T-helper 17 cell (primary cell): ENCODE results near the gene RBM19. TPM values are rescaled to one million over a fixed set of nuclear protein-coding genes. Genes with fewer than 3 reads are reported as not detected.

Experiments
- ATAC-seq: fragments of 150-1000 bp; cut with Tn5 transposase; 2 replicates; pipeline ENCODE4 v1.10.0; 2021; ENCODE audit warnings: mild to moderate bottlenecking, moderate library complexity
- DNase-seq, 3 donors: peaks; one replicate each; pipeline versions ENCODE4 v3.0.0 to v3.0.0-alpha.2; 2020 to 2021
- H3K9me3 ChIP-seq: one replicate; pipeline ENCODE4 v1.7.0; 2013; ENCODE audit warnings: low read length, mild to moderate bottlenecking; ENCODE audit not compliant: control insufficient read depth, poor library complexity, severe bottlenecking
- H3K27ac Mint-ChIP-seq: one replicate; pipeline ENCODE4 v1.8.0; 2022; ENCODE audit warnings: mild to moderate bottlenecking, moderate library complexity, mixed read lengths
- H3K27me3 Mint-ChIP-seq: one replicate; pipeline ENCODE4 v1.8.0; 2022; ENCODE audit warnings: mixed read lengths
- H3K36me3 Mint-ChIP-seq: one replicate; pipeline ENCODE4 v1.8.0; 2022; ENCODE audit warnings: low read depth, mixed read lengths
- H3K4me1 Mint-ChIP-seq: one replicate; pipeline ENCODE4 v1.8.0; 2022; ENCODE audit warnings: mild to moderate bottlenecking, mixed read lengths
- H3K4me3 Mint-ChIP-seq: one replicate; pipeline ENCODE4 v1.8.0; 2022; ENCODE audit warnings: mild to moderate bottlenecking, moderate library complexity, mixed read lengths
- total RNA-seq, 4 donors: library from RNA in 2 of 4; stranded (reverse) in 2 of 4; gene quantifications; one replicate each; pipeline ENCODE4 v1.2.3 and lab custom pipeline; 2022 to 2026

Gene RBM19
- total RNA-seq, 2 donors from 2014 or later: 52.9 to 63.0 TPM

- ATAC-seq (no peak), DNase-seq (no peak)
- Mint-ChIP-seq H3K4me1 (peaks cover 4% of the 10 kb centered on the region), H3K4me3 (no peak overlapping the region), H3K36me3 (peaks cover 17% of the 10 kb centered on the region), H3K27me3 (no peaks in the 10 kb centered on the region), H3K27ac (no peak overlapping the region)
- H3K9me3 ChIP-seq: no peaks in the 10 kb centered on the region
Measured at GRCh38 chr12:113940357-113941207, 25.5 kb downstream of the RBM19 start.

DNA sequence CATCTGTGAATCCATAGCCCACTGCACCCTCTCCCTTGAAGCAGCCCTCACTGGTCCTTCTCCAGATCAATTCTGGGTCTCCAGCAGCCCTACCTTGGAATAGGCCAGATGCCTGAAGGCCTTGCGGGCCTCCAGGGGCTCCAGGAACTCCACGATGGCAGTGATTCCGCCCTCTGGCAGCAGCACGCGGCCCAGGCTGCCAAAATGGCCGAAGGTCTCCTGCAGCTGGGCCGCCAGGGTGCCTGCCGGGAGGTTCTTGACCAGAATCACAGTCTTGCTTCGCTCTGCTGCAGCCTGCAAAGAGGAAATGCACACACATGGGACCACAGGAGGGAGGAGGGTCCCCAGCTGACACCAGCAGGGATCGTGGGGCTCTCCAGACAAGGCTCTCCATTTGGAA, 26.3 kb downstream of the RBM19 start:
- peaks cover 4% of the 10 kb centered on the region for H3K4me1 Mint-ChIP-seq
- no peak overlapping the region for H3K4me3 Mint-ChIP-seq
- ATAC-seq (no peak), DNase-seq (no peak)
- no peaks in the 10 kb centered on the region for H3K27me3 Mint-ChIP-seq
- no peak overlapping the region for H3K27ac Mint-ChIP-seq
- peaks cover 14% of the 10 kb centered on the region for H3K36me3 Mint-ChIP-seq
- H3K9me3 ChIP-seq: no peaks in the 10 kb centered on the region

DNA sequence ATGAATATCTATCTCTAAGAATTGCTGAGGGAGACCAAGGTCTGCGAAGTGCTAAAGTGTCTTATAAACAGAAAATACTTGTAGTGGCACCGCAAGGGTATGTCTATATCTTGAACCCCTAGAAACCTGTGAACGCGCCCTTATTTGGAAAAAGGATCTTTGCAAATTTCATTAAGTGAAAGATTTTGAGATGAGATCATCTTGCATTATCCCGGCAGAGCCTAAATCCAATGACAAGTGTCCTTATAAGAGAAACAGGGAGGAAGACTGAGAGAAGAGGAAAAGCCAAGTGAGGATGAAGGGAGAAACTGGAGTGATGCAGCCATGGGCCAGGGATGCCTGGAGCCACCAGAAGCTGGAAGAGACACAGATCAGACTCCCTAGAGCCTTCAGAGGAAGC, 27.7 kb downstream of the RBM19 start:
- no peak for DNase-seq
- H3K27ac Mint-ChIP-seq: no peak overlapping the region
- peaks cover 14% of the 10 kb centered on the region for H3K36me3 Mint-ChIP-seq
- H3K4me1 Mint-ChIP-seq: peaks cover 4% of the 10 kb centered on the region
- no peak overlapping the region for H3K4me3 Mint-ChIP-seq
- H3K27me3 Mint-ChIP-seq: no peaks in the 10 kb centered on the region
- no peaks in the 10 kb centered on the region for H3K9me3 ChIP-seq
- ATAC-seq: no peak

- Mint-ChIP-seq H3K27me3 (no peaks in the 10 kb centered on the region), H3K4me1 (peaks cover 9% of the 10 kb centered on the region), H3K4me3 (no peak overlapping the region), H3K36me3 (peaks cover 11% of the 10 kb centered on the region), H3K27ac (no peak overlapping the region)
- DNase-seq (no peak), ATAC-seq (no peak)
- H3K9me3 ChIP-seq: no peaks in the 10 kb centered on the region
Measured at GRCh38 chr12:113936460-113936859, 29.7 kb downstream of the RBM19 start.

DNA sequence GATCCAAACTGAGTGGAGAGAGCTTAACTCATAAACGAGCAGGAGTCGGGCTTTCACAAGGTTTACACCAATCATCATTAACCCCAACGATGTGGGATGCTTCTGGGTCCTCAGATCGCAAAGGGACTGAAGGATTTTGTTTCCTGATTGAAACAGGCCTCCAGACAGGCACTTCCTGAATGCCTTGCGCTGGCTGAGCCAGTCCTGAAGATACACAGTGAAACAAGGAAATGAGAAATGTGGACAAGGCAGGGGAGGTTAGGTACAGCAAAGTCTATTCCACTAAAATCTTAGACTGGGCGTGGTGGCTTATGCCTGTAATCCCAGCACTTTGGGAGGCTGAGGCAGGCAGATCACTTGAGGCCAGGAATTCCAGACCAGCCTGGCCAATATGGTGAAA, 30.7 kb downstream of the RBM19 start:
- ATAC-seq (no peak), DNase-seq (no peak)
- H3K27me3 Mint-ChIP-seq: no peaks in the 10 kb centered on the region
- peak overlapping the region; percentile 27 for H3K27ac Mint-ChIP-seq
- H3K9me3 ChIP-seq: no peaks in the 10 kb centered on the region
- peaks cover 9% of the 10 kb centered on the region for H3K4me1 Mint-ChIP-seq
- no peak overlapping the region for H3K4me3 Mint-ChIP-seq
- H3K36me3 Mint-ChIP-seq: peaks cover 10% of the 10 kb centered on the region

DNA sequence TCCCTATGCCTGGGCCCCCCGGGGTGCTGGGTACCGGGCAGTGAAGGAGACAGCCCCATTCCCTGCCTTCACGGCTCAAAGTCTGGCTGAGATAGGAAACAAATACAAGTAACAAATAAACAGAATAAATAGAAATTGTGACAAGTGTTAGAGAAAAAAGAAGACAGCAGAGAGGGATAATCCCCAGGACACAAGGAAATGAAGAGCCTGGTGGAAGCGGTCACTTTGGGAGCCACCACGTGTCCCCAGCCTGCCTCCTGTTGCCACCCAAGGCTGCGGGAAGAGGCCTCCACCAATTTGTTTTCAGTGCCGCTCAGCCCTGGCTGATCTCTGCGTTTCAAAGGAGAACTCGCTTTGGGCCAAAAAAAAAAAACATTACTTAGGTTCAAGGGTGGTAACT, 31.2 kb downstream of the RBM19 start:
- Mint-ChIP-seq H3K4me1 (peaks cover 13% of the 10 kb centered on the region), H3K4me3 (no peak overlapping the region), H3K27ac (peak overlapping the region; percentile 27), H3K27me3 (no peaks in the 10 kb centered on the region), H3K36me3 (peaks cover 10% of the 10 kb centered on the region)
- ATAC-seq (no peak), DNase-seq (no peak)
- no peaks in the 10 kb centered on the region for H3K9me3 ChIP-seq

DNA sequence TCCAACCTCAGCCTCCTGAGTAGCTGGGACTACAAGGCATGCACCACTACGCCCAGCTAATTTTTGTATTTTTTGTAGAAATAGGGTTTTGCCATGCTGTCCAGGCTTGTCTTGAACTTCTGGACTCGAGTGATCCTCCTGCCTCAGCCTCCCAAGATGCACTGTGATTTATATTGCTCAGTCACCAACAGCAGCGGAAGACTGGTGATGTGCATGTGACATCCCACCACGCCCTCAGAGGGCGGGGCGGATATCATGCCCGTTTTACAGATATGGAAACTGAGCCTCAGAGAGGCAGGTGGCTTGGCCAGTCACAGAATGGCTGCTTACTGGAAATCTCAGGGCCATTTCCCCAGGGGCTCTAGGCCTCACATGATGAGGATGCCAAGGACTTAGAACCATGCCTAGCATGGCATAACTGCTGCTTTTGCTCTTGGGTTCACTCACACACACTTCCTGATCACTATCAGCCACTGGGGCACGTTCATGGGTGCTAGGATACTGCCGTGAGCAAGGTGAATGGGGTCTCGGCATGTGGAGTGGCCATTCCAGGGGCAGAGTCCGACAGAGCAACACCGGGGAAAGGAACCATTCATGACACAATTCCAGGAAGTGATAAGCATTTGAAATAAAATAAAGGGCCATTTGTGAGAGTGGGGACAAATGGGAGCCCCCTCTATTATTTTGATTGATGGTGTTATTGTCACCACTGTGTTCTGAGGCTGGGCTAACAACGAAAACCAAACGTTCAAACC, 31.9 kb downstream of the RBM19 start:
- no peaks in the 10 kb centered on the region for H3K9me3 ChIP-seq
- DNase-seq (no peak), ATAC-seq (no peak)
- Mint-ChIP-seq H3K27ac (no peak overlapping the region), H3K4me3 (no peak overlapping the region), H3K4me1 (peaks cover 16% of the 10 kb centered on the region), H3K27me3 (no peaks in the 10 kb centered on the region), H3K36me3 (peaks cover 11% of the 10 kb centered on the region)

- no peaks in the 10 kb centered on the region for H3K9me3 ChIP-seq
- no peak overlapping the region for H3K4me3 Mint-ChIP-seq
- peaks cover 16% of the 10 kb centered on the region for H3K4me1 Mint-ChIP-seq
- H3K27ac Mint-ChIP-seq: no peak overlapping the region
- peaks cover 9% of the 10 kb centered on the region for H3K36me3 Mint-ChIP-seq
- no peaks in the 10 kb centered on the region for H3K27me3 Mint-ChIP-seq
- ATAC-seq (no peak), DNase-seq (no peak)
Measured at GRCh38 chr12:113933201-113933786, 32.8 kb downstream of the RBM19 start.

DNA sequence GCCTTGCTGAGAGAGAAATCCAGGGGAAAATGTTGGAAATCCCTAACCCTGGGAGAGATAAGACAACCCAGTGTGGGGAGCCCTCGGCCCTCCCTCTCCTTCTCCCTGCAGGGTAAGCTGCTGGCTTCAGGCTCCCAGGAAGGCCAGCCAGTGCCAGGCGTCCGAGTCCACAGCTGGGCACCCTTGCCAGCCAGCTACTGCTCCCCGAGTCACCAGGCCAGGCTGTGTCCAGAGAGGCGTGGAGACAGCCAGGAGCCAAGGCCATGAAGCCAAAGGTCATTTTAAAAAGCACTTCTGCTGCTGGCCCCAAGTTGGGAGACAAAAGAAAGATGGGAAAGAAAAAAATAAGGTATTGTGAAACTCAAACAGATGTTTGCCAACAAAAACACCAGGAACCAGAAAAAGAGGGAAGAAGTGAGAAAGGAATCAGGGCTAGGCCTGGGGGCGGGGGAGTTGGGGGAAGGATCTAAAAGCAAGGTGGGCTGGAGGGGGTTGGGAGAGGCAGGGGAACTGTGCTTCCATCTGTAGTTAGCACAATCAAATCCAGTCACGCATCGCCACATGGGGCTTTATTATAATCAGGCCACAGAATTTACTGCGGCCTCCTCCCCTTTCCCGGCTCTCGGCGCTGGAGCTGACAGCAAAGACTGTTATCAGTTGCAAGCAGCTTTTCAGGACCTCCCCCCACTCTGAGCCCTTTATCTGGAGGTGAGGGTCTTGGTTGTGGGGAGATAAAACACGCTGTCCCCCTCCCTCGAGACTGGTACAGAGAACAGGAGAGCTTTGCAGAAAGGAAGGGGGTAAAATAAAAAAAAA, 33.5 kb downstream of the RBM19 start:
- ATAC-seq (no peak), DNase-seq (no peak)
- H3K9me3 ChIP-seq: no peaks in the 10 kb centered on the region
- Mint-ChIP-seq H3K27me3 (no peaks in the 10 kb centered on the region), H3K36me3 (peaks cover 9% of the 10 kb centered on the region), H3K4me3 (no peak overlapping the region), H3K4me1 (peaks cover 16% of the 10 kb centered on the region), H3K27ac (no peak overlapping the region)

- H3K27me3 Mint-ChIP-seq: no peaks in the 10 kb centered on the region
- no peaks in the 10 kb centered on the region for H3K9me3 ChIP-seq
- H3K36me3 Mint-ChIP-seq: peaks cover 13% of the 10 kb centered on the region
- H3K4me1 Mint-ChIP-seq: peaks cover 16% of the 10 kb centered on the region
- no peak overlapping the region for H3K27ac Mint-ChIP-seq
- ATAC-seq (no peak), DNase-seq (no peak)
- H3K4me3 Mint-ChIP-seq: no peak overlapping the region
Measured at GRCh38 chr12:113931517-113931916, 34.6 kb downstream of the RBM19 start.

DNA sequence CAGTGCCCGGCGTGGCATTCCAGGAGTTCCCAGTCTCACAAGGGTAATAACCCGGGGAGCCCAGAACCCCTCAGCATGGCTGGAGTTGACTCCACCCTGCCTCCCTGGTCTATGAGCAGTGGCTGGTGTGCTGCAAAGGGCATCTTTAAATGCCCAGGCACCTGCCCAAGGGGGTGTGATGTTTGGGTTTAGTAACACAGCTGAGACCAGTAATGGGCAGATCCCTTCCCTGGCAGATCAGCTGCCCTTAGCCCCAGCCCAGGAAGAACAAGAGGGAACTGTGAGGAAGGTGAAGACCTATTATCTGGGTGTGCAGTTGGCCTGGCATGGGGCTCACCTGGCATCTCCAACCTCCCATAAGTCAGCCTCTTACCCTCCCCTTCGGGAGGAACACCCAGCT, 35.9 kb downstream of the RBM19 start:
- ATAC-seq: no peak
- H3K27me3 Mint-ChIP-seq: no peaks in the 10 kb centered on the region
- no peak overlapping the region for H3K27ac Mint-ChIP-seq
- no peaks in the 10 kb centered on the region for H3K9me3 ChIP-seq
- H3K4me1 Mint-ChIP-seq: peaks cover 16% of the 10 kb centered on the region
- no peak overlapping the region for H3K4me3 Mint-ChIP-seq
- DNase-seq: no peak
- peaks cover 19% of the 10 kb centered on the region for H3K36me3 Mint-ChIP-seq

GRCh38 chr12:113929312-113929989, 36.7 kb downstream of the RBM19 start:
- Mint-ChIP-seq H3K27me3 (no peaks in the 10 kb centered on the region), H3K4me1 (peaks cover 16% of the 10 kb centered on the region), H3K36me3 (peaks cover 19% of the 10 kb centered on the region), H3K27ac (peak overlapping the region; percentile 11), H3K4me3 (no peak overlapping the region)
- no peak for DNase-seq
- H3K9me3 ChIP-seq: no peaks in the 10 kb centered on the region
- no peak for ATAC-seq
